ENCODE data around the gene GDF7. TPM values are rescaled to one million over a fixed set of nuclear protein-coding genes. Genes with fewer than 3 reads are reported as not detected.

Gene GDF7
- total RNA-seq = under 1 TPM; 0.02 to 0.10 (median 0.05) TPM
- total RNA-seq (2013) = 2.7 TPM

DNA sequence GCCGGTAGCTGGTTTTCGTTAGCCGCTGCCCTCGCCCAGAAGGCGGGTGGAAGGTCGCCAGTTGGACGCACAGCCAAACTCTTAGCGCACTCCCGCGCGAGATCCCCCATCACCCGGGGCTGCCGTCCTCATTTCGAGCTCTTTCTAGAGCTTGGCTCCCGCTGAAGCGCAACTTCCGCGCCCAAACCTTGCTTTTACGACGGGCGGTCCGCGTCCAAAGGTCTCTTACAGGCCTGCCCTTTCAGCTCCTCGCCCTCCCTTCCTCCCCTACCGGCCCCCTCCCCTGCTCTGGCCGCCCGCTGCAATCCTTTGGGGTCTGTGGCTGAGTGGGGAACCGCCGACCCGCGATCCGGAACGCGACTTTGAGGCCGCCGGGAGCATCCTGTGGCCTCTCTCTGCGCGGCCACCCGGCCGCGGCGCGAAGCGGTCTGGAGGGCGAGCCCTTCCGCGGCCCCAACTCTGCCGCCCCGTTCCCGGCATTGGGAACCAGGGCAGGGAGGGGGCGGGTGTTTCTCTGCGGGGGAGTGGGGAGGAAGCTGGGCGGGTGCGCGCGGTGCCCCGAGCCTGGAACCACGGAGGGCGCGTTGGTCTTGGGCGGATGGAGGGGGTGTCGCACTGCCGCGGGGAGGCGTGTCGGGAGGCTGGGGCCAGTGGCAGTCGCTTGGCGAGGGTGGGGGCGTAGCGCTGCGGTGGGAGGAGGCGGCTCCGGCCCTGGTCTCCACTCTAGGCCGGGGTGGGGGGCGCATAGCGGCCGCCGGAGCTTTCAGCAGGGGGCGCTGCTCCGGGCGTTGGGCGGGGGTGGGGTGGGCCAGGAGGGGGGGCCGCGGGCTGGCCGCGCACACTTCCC lies at the start of gene GDF7:
GDF7 (plus strand) TSS at position 841 of the 847 bp plus-strand sequence. CDS start 96 bp downstream, outside the sequence.
- WGBS (ENCODE audit: insufficient coverage) = under 1% methylated on average over 74 of the region's 86 CpGs
- intact Hi-C loops (cut with micrococcal nuclease) = no loop called here
- DNase-seq (peak in 1 of 2 donors; percentile 50), ATAC-seq (peak; percentile 34 to 67 (median 62))
- peaks cover 0 to 6% of the 10 kb centered on the region in 2 donors for H3K4me1 Mint-ChIP-seq
- H3K9me3 ChIP-seq (ENCODE audit: control insufficient read depth, insufficient read depth, low read length) = no peaks in the 10 kb centered on the region
- H3K4me3 ChIP-seq (ENCODE audit: low read length) = peak within 1 kb of the TSS; percentile 35
- TF ChIP-seq, protein P1, sequence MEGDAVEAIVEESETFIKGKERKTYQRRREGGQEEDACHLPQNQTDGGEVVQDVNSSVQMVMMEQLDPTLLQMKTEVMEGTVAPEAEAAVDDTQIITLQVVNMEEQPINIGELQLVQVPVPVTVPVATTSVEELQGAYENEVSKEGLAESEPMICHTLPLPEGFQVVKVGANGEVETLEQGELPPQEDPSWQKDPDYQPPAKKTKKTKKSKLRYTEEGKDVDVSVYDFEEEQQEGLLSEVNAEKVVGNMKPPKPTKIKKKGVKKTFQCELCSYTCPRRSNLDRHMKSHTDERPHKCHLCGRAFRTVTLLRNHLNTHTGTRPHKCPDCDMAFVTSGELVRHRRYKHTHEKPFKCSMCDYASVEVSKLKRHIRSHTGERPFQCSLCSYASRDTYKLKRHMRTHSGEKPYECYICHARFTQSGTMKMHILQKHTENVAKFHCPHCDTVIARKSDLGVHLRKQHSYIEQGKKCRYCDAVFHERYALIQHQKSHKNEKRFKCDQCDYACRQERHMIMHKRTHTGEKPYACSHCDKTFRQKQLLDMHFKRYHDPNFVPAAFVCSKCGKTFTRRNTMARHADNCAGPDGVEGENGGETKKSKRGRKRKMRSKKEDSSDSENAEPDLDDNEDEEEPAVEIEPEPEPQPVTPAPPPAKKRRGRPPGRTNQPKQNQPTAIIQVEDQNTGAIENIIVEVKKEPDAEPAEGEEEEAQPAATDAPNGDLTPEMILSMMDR (IDR thresholded peaks at IDR 0.05) = no peak
- H3K27ac Mint-ChIP-seq = no peak within 1 kb of the TSS
- peaks cover 59% of the 10 kb centered on the region for H3K27me3 ChIP-seq (ENCODE audit: control insufficient read depth, insufficient read depth, low read length)
- peaks cover 48 to 58% of the 10 kb centered on the region in 2 donors for H3K27me3 Mint-ChIP-seq (ENCODE audit: low read depth in 2 of 2)
- no peaks in the 10 kb centered on the region for H3K36me3 Mint-ChIP-seq
- no peak within 1 kb of the TSS for H3K27ac ChIP-seq (ENCODE audit: low read length)
- no peaks in the 10 kb centered on the region for H3K9me3 Mint-ChIP-seq
- H3K4me3 Mint-ChIP-seq = peak within 1 kb of the TSS; percentile 81
- no peaks in the 10 kb centered on the region for H3K36me3 ChIP-seq (ENCODE audit: control insufficient read depth, insufficient read depth, low read length)
- peaks cover 32% of the 10 kb centered on the region for H3K4me1 ChIP-seq (ENCODE audit: control insufficient read depth, insufficient read depth, low read length)

GRCh38 chr2:20617892-20618467 lies 49.0 kb upstream of the GDF7 start:
- H3K4me3 ChIP-seq (ENCODE audit: low read length) = no peak overlapping the region
- DNase-seq (no peak), ATAC-seq (peak in 2 of 3 donors; percentile 34 to 46)
- peaks cover 37% of the 10 kb centered on the region for H3K36me3 ChIP-seq (ENCODE audit: control insufficient read depth, insufficient read depth, low read length)
- intact Hi-C loops (cut with micrococcal nuclease) = no loop called here
- Mint-ChIP-seq H3K9me3 (no peaks in the 10 kb centered on the region), H3K27ac (peak overlapping the region; percentile 36 to 54), H3K4me3 (no peak overlapping the region), H3K4me1 (peaks cover 6 to 7% of the 10 kb centered on the region in 2 donors), H3K36me3 (peaks cover 7% of the 10 kb centered on the region), H3K27me3 (ENCODE audit: low read depth in 2 of 2) (no peaks in the 10 kb centered on the region)
- H3K27me3 ChIP-seq (ENCODE audit: control insufficient read depth, insufficient read depth, low read length) = no peaks in the 10 kb centered on the region
- TF ChIP-seq, protein P1 (IDR thresholded peaks at IDR 0.05) = no peak
- H3K9me3 ChIP-seq (ENCODE audit: control insufficient read depth, insufficient read depth, low read length) = no peaks in the 10 kb centered on the region
- 83% methylated on average over 14 of the region's 14 CpGs for WGBS (ENCODE audit: insufficient coverage)
- H3K27ac ChIP-seq (ENCODE audit: low read length) = no peak overlapping the region
- peaks cover 15% of the 10 kb centered on the region for H3K4me1 ChIP-seq (ENCODE audit: control insufficient read depth, insufficient read depth, low read length)

- Histone ChIP-seq H3K4me3 (ENCODE audit: low read length) (no peak overlapping the region), H3K27ac (ENCODE audit: low read length) (no peak overlapping the region), H3K36me3 (ENCODE audit: control insufficient read depth, insufficient read depth, low read length) (peaks cover 41% of the 10 kb centered on the region), H3K4me1 (ENCODE audit: control insufficient read depth, insufficient read depth, low read length) (peaks cover 15% of the 10 kb centered on the region), H3K27me3 (ENCODE audit: control insufficient read depth, insufficient read depth, low read length) (no peaks in the 10 kb centered on the region), H3K9me3 (ENCODE audit: control insufficient read depth, insufficient read depth, low read length) (no peaks in the 10 kb centered on the region)
- peak overlapping the region in 1 of 2 donors; percentile 54 for H3K27ac Mint-ChIP-seq
- no peaks in the 10 kb centered on the region for H3K9me3 Mint-ChIP-seq
- intact Hi-C loops (cut with micrococcal nuclease) = no loop called here
- no peaks in the 10 kb centered on the region for H3K27me3 Mint-ChIP-seq (ENCODE audit: low read depth in 2 of 2)
- peaks cover 7% of the 10 kb centered on the region for H3K36me3 Mint-ChIP-seq
- TF ChIP-seq, protein P1 (IDR thresholded peaks at IDR 0.05) = no peak
- ATAC-seq (peak in 1 of 3 donors; percentile 7), DNase-seq (no peak)
- H3K4me1 Mint-ChIP-seq = peaks cover 6 to 7% of the 10 kb centered on the region in 2 donors
- 92% methylated on average over 10 of the region's 10 CpGs for WGBS (ENCODE audit: insufficient coverage)
- H3K4me3 Mint-ChIP-seq = no peak overlapping the region
Measured at GRCh38 chr2:20618468-20618885, 48.5 kb upstream of the GDF7 start.

Measured in natural killer cell (primary cell).